OCI-LY1 (cell line): ENCODE results near the gene C8G.

Experiments used
- H2AFZ ChIP-seq: fragments of 200-600 bp; sonication (generic), shearing (Covaris generic); 2 replicates; pipeline ENCODE4 v1.6.0; 2014; ENCODE audit warnings: antibody characterized with exemption, mild to moderate bottlenecking, low read length
- H3F3A ChIP-seq: fragments of 200-600 bp; sonication (generic), shearing (Covaris generic); 2 replicates; pipeline ENCODE4 v1.6.0; 2014; ENCODE audit warnings: mild to moderate bottlenecking, antibody characterized with exemption, low read length, moderate library complexity; ENCODE audit not compliant: insufficient read depth
- H3K27ac ChIP-seq: fragments of 200-600 bp; sonication (generic); 2 replicates; pipeline ENCODE4 v1.5.1; 2014; ENCODE audit warnings: low read length, mixed run types, mild to moderate bottlenecking, low read depth; ENCODE audit not compliant: poor library complexity, severe bottlenecking
- H3K27me3 ChIP-seq: fragments of 200-600 bp; sonication (generic); 2 replicates; pipeline ENCODE4 v1.6.0; 2014; ENCODE audit warnings: antibody characterized with exemption, mild to moderate bottlenecking, low read length, moderate library complexity; ENCODE audit not compliant: insufficient read depth
- H3K36me3 ChIP-seq: fragments of 200-600 bp; sonication (generic); 2 replicates; pipeline ENCODE4 v1.6.1; 2014; ENCODE audit warnings: mild to moderate bottlenecking, antibody characterized with exemption, low read length, moderate library complexity, mixed read lengths; ENCODE audit not compliant: insufficient read depth
- H3K4me1 ChIP-seq: fragments of 200-600 bp; sonication (generic); 2 replicates; pipeline ENCODE4 v1.5.1; 2014; ENCODE audit warnings: mild to moderate bottlenecking, low read length, moderate library complexity; ENCODE audit not compliant: insufficient read depth, severe bottlenecking
- H3K4me2 ChIP-seq: fragments of 200-600 bp; sonication (generic), shearing (Covaris generic); 2 replicates; pipeline ENCODE4 v1.6.1; 2014; ENCODE audit warnings: low read length
- H3K4me3 ChIP-seq: fragments of 200-600 bp; sonication (generic); 2 replicates; pipeline ENCODE4 v1.5.1; 2014; ENCODE audit warnings: low read length, low read depth, mild to moderate bottlenecking, mixed read lengths; ENCODE audit not compliant: poor library complexity, severe bottlenecking
- H3K79me2 ChIP-seq: fragments of 200-600 bp; shearing (Covaris generic); 2 replicates; pipeline ENCODE4 v1.6.1; 2016; ENCODE audit warnings: mixed run types, low read length, mixed read lengths; ENCODE audit not compliant: insufficient read depth
- H3K9ac ChIP-seq: fragments of 200-600 bp; sonication (generic), shearing (Covaris generic); 2 replicates; pipeline ENCODE4 v1.6.1; 2014; ENCODE audit warnings: mild to moderate bottlenecking, low read length, mixed read lengths
- H3K9me2 ChIP-seq: fragments of 200-600 bp; sonication (generic), shearing (Covaris generic); 2 replicates; pipeline ENCODE4 v1.6.1; 2014; ENCODE audit warnings: low read depth, mild to moderate bottlenecking, low read length, mixed read lengths
- H3K9me3 ChIP-seq: fragments of 200-600 bp; shearing (Covaris generic); 2 replicates; pipeline ENCODE4 v1.6.1; 2014; ENCODE audit warnings: low read length, mixed read lengths
- H4K20me1 ChIP-seq: fragments of 200-600 bp; sonication (generic), shearing (Covaris generic); 2 replicates; pipeline ENCODE4 v1.6.0; 2016; ENCODE audit warnings: mild to moderate bottlenecking, low read length; ENCODE audit not compliant: insufficient read depth
- EZH2 ChIP-seq: fragments of 200-600 bp; sonication (generic), shearing (Covaris generic); IDR thresholded peaks from 2 replicates; pipeline ENCODE4 v1.8.0; 2017; ENCODE audit warnings: borderline replicate concordance, mixed run types, mild to moderate bottlenecking, antibody characterized with exemption, low read length, moderate library complexity, mixed read lengths
- TF ChIP-seq, protein P1 (sequence below): fragments of 200-600 bp; sonication (generic), shearing (Covaris generic); IDR thresholded peaks from 2 replicates; pipeline ENCODE4 v1.5.1; 2017; ENCODE audit warnings: mild to moderate bottlenecking, antibody characterized with exemption, low read length, moderate library complexity, mixed read lengths

The C8G gene

DNA sequence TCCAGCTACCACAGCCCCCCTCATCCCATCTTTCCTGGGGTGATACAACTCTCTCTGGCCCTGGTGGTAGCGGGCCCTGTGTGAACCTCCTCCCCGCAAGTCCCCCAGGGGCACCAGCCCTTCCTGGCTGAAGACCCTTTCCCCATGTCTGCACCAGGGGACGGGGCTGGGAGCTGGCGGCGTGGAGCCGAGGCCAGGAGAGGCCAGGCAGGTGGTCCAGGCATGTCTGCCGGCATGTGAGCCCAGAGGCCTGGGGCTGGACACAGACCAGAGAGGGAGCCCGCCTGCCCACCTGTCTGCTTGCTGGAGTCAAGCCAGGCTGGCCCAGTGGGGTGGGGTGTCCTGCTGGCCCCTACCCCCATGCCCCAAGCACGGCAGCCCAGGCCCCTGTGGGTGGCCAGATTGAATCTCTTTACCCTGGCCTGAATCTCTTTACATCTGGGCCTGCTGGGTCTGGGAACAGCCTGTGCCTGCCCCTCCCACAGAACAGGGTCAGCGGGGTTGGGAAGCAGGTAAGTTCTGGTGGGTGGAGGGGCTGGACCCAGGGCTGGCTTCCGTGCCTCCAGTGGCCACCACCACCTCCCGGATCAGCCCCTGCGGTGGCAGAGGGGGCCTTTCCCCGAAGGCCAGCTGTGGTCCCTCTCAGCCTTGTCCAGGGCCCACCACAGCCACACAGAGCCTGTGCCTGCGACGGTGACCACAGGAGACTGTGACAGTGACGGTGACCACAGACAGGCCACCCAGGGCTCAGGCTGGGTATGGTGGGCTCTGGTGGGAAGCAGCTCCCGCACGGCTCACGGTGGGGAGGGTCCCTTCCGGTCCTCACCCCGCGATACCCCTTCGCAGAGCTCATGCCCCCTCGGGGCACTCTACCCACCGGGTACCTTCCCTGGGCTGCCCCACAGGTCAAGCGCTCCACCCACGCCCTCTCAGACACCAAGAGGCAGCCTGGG, 14.1 kb downstream of the C8G start:
- no peak overlapping the region for H3K4me2 ChIP-seq
- TF ChIP-seq, protein P1, sequence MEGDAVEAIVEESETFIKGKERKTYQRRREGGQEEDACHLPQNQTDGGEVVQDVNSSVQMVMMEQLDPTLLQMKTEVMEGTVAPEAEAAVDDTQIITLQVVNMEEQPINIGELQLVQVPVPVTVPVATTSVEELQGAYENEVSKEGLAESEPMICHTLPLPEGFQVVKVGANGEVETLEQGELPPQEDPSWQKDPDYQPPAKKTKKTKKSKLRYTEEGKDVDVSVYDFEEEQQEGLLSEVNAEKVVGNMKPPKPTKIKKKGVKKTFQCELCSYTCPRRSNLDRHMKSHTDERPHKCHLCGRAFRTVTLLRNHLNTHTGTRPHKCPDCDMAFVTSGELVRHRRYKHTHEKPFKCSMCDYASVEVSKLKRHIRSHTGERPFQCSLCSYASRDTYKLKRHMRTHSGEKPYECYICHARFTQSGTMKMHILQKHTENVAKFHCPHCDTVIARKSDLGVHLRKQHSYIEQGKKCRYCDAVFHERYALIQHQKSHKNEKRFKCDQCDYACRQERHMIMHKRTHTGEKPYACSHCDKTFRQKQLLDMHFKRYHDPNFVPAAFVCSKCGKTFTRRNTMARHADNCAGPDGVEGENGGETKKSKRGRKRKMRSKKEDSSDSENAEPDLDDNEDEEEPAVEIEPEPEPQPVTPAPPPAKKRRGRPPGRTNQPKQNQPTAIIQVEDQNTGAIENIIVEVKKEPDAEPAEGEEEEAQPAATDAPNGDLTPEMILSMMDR = no peak
- TF ChIP-seq EZH2 = no peak
- H3F3A ChIP-seq = no peaks in the 10 kb centered on the region
- H2AFZ ChIP-seq = no peak overlapping the region
- no peaks in the 10 kb centered on the region for H3K9me2 ChIP-seq
- H3K9ac ChIP-seq = no peak overlapping the region
- H3K27me3 ChIP-seq = peaks cover 30% of the 10 kb centered on the region; the same call in 1 of the 2 replicates
- no peaks in the 10 kb centered on the region for H3K79me2 ChIP-seq
- no peaks in the 10 kb centered on the region for H3K36me3 ChIP-seq
- no peaks in the 10 kb centered on the region for H4K20me1 ChIP-seq
- H3K9me3 ChIP-seq = no peaks in the 10 kb centered on the region
- no peak overlapping the region for H3K27ac ChIP-seq
- no peaks in the 10 kb centered on the region for H3K4me1 ChIP-seq
- H3K4me3 ChIP-seq = no peak overlapping the region

DNA sequence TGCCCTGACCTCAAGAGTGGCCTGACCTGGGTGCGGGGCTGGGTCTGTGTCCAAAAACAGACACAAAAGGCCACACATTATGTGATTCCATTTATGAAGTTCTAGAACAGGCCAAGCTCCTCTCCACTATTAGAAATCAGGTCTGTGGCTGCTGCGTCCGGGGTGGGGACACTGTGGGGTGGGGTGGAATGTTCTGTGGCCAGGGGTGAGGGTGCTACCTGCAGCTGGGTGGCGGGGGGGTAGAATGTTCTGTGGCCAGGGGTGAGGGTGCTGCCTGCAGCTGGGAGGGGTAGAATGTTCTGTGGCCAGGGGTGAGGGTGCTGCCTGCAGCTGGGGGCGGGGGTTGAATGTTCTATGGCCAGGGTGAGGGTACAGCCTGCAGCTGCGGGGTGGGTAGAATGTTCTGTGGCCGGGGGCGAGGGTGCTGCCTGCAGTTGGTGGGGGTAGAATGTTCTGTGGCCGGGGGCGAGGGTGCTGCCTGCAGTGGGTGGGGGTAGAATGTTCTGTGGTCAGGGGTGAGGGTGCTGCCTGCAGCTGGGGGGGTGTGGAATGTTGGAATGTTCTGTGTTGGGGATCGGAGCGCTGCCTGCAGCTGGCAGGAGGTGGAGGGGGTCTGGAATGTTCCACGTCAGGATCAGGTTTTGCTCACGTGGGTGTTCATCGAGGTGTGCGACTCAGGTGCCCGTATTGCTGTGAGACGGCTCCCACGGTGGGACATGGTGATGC, 15.3 kb downstream of the C8G start:
- TF ChIP-seq EZH2 = no peak
- H3K4me1 ChIP-seq = no peaks in the 10 kb centered on the region
- H3K79me2 ChIP-seq = no peaks in the 10 kb centered on the region
- no peak overlapping the region for H3K9ac ChIP-seq
- H3K27me3 ChIP-seq = peaks cover 30% of the 10 kb centered on the region; the same call in 1 of the 2 replicates
- H3K4me3 ChIP-seq = no peak overlapping the region
- no peaks in the 10 kb centered on the region for H3K9me3 ChIP-seq
- H3F3A ChIP-seq = no peaks in the 10 kb centered on the region
- H4K20me1 ChIP-seq = no peaks in the 10 kb centered on the region
- no peak overlapping the region for H3K27ac ChIP-seq
- no peaks in the 10 kb centered on the region for H3K9me2 ChIP-seq
- H2AFZ ChIP-seq = no peak overlapping the region
- no peak overlapping the region for H3K4me2 ChIP-seq
- H3K36me3 ChIP-seq = no peaks in the 10 kb centered on the region

DNA sequence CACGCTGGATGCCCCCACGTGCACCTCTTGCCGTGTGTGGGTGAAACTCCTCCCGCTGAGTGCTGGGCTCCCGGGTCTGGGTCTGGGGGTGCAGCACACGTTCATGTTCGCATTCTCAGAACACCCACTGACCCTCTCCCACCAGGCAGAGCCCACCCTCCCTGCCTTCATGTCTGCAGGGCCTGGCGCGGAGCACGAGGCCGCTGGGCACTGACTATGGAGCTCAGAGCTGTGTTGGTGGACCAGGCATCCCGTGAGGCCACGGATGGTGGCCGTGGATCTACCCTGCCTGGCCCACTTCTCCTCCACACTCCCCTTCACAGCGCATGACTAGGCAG, 15.9 kb downstream of the C8G start:
- Histone ChIP-seq H3K27ac (no peak overlapping the region), H3K36me3 (no peaks in the 10 kb centered on the region), H3K27me3 (peaks cover 30% of the 10 kb centered on the region; the same call in 1 of the 2 replicates), H3K9me2 (no peaks in the 10 kb centered on the region), H3K4me1 (peaks cover 4% of the 10 kb centered on the region), H3K4me3 (no peak overlapping the region), H3K79me2 (no peaks in the 10 kb centered on the region), H3F3A (no peaks in the 10 kb centered on the region), H3K9me3 (no peaks in the 10 kb centered on the region), H4K20me1 (no peaks in the 10 kb centered on the region), H3K9ac (no peak overlapping the region), H3K4me2 (no peak overlapping the region), H2AFZ (no peak overlapping the region)
- TF ChIP-seq, protein P1 = no peak
- no peak for TF ChIP-seq EZH2
